Measurements from ENCODE around the gene ATG7.
"Not testable (repeated sequence)": the region's sequence is repeated elsewhere in the genome, so short reads cannot be mapped to it uniquely, and the experiment has no call there.

ATG7 gene

GRCh38 chr3:11392014-11392859, 120.0 kb downstream of the ATG7 start:
- no peak for DNase-seq

GRCh38 chr3:11392860-11393114, 120.6 kb downstream of the ATG7 start:
- DNase-seq, result no peak

GRCh38 chr3:11393401-11393800, 121.2 kb downstream of the ATG7 start:
- DNase-seq, result no peak

GRCh38 chr3:11394392-11394791, 122.2 kb downstream of the ATG7 start:
- no peak for DNase-seq

GRCh38 chr3:11400213-11400612, 128.0 kb downstream of the ATG7 start:
- DNase-seq, result no peak

GRCh38 chr3:11401434-11401833, 129.2 kb downstream of the ATG7 start:
- no peak for DNase-seq

GRCh38 chr3:11405323-11405722, 133.1 kb downstream of the ATG7 start:
- no peak for DNase-seq

- DNase-seq, result no peak
Observed at GRCh38 chr3:11407644-11408043, 135.4 kb downstream of the ATG7 start.

- not testable (repeated sequence) for DNase-seq
Observed at GRCh38 chr3:11408324-11408859, 136.2 kb downstream of the ATG7 start.

GRCh38 chr3:11410564-11410963, 138.4 kb downstream of the ATG7 start:
- no peak for DNase-seq

GRCh38 chr3:11411956-11412355, 139.8 kb downstream of the ATG7 start:
- DNase-seq, result no peak

- no peak for DNase-seq
Observed at GRCh38 chr3:11413071-11413470, 140.9 kb downstream of the ATG7 start.

- no peak for DNase-seq
Observed at GRCh38 chr3:11415099-11415498, 142.9 kb downstream of the ATG7 start.

GRCh38 chr3:11420066-11420465, 147.9 kb downstream of the ATG7 start:
- DNase-seq, result no peak

GRCh38 chr3:11422291-11422690, 150.1 kb downstream of the ATG7 start:
- no peak for DNase-seq

GRCh38 chr3:11423868-11424267, 151.7 kb downstream of the ATG7 start:
- no peak for DNase-seq

- no peak for DNase-seq
Observed at GRCh38 chr3:11424277-11424676, 152.1 kb downstream of the ATG7 start.

- no peak for DNase-seq
Observed at GRCh38 chr3:11430207-11430606, 158.0 kb downstream of the ATG7 start.

- DNase-seq, result no peak
Observed at GRCh38 chr3:11430624-11431023, 158.4 kb downstream of the ATG7 start.

- no peak for DNase-seq
Observed at GRCh38 chr3:11431319-11431718, 159.1 kb downstream of the ATG7 start.

- DNase-seq, result no peak
Observed at GRCh38 chr3:11434017-11434526, 161.9 kb downstream of the ATG7 start.

GRCh38 chr3:11434563-11435096, 162.4 kb downstream of the ATG7 start:
- DNase-seq, result no peak

GRCh38 chr3:11435440-11436165, 163.4 kb downstream of the ATG7 start:
- DNase-seq, result no peak

- no peak for DNase-seq
Observed at GRCh38 chr3:11436775-11437174, 164.6 kb downstream of the ATG7 start.

All from COR-L47 (cell line).